ENCODE data around the gene TSHZ2.

DNA sequence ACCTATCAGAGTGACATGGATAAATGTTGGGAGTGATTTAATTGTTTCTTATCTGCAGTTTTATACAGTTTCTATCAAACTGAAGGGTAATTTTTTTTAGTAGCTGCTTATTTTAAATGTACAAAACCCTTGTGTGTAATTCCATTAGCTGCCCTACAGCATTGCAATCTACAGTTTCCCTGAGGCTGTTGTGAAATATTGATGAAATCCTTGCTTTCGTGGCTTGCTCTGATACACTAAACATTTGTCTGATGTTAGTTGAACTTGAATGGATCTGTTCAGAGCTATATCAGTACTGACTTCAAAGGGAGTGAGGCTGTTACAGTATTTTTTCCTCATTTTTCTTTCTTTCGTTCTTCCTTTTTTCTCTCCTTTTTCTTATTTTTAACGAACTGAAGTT, 255.4 kb downstream of the TSHZ2 start:
- no peak for TF ChIP-seq CTCF (IDR thresholded peaks at IDR 0.05)
- TF ChIP-seq POLR2AphosphoS5 (IDR thresholded peaks at IDR 0.05), result no peak
